DMS 273 (cell line): ENCODE results near the gene C10orf105.

ENCODE experiments used
- DNase-seq: peaks from one replicate; lab custom pipeline; 2025; ENCODE audit not compliant: unreplicated experiment; lab: John Stamatoyannopoulos, UW

C10orf105 gene

GRCh38 chr10:71719464-71720201 lies at the start of gene C10orf105:
C10orf105 (minus strand) TSS chr10:71719778; CDS start chr10:71716337, 3,441 bp downstream.
- no peak for DNase-seq

GRCh38 chr10:71767420-71768035 lies 48.0 kb upstream of the C10orf105 start:
- DNase-seq, result no peak

- peak; percentile 67 for DNase-seq
These were observed 47.3 kb upstream of the C10orf105 start for GRCh38 chr10:71766717-71767419.

GRCh38 chr10:71765906-71766716 lies 46.5 kb upstream of the C10orf105 start:
- no peak for DNase-seq

GRCh38 chr10:71765176-71765904 lies 45.8 kb upstream of the C10orf105 start:
- no peak for DNase-seq

- no peak for DNase-seq
These were observed 44.0 kb upstream of the C10orf105 start for GRCh38 chr10:71763352-71764127.

GRCh38 chr10:71762324-71762723 lies 42.7 kb upstream of the C10orf105 start:
- no peak for DNase-seq

- no peak for DNase-seq
These were observed 42.0 kb upstream of the C10orf105 start for GRCh38 chr10:71761541-71762113.

- DNase-seq, result no peak
These were observed 41.5 kb upstream of the C10orf105 start for GRCh38 chr10:71761105-71761511.

- no peak for DNase-seq
These were observed 37.9 kb upstream of the C10orf105 start for GRCh38 chr10:71757399-71757922.

GRCh38 chr10:71756311-71757191 lies 37.0 kb upstream of the C10orf105 start:
- DNase-seq, result no peak

- no peak for DNase-seq
These were observed 35.8 kb upstream of the C10orf105 start for GRCh38 chr10:71755179-71755879.

- no peak for DNase-seq
These were observed 35.0 kb upstream of the C10orf105 start for GRCh38 chr10:71754562-71754961.

- DNase-seq, result no peak
These were observed 34.5 kb upstream of the C10orf105 start for GRCh38 chr10:71753960-71754505.

GRCh38 chr10:71753091-71753959 lies 33.7 kb upstream of the C10orf105 start:
- DNase-seq, result peak; percentile 76

GRCh38 chr10:71752391-71753090 lies 33.0 kb upstream of the C10orf105 start:
- DNase-seq, result peak; percentile 88
